Measurements from ENCODE around the gene MARCKS. TPM values are rescaled to one million over a fixed set of nuclear protein-coding genes. Genes with fewer than 3 reads are reported as not detected.

The MARCKS gene
- total RNA-seq, 4 donors from 2014 or later = 33.7 to 42.9 (median 36.7) TPM

GRCh38 chr6:113843500-113844073 lies 13.6 kb upstream of the MARCKS start:
- TF ChIP-seq CTCF (IDR thresholded peaks at IDR 0.05) (no peak), POLR2A (IDR thresholded peaks at IDR 0.05) (no peak)
- Histone ChIP-seq H3K9me3 (no peaks in the 10 kb centered on the region), H3K4me3 (no peak overlapping the region), H3K27ac (no peak overlapping the region), H3K36me3 (no peaks in the 10 kb centered on the region), H3K4me1 (no peaks in the 10 kb centered on the region), H3K27me3 (no peaks in the 10 kb centered on the region)
- no peak for DNase-seq

GRCh38 chr6:113846577-113846976 lies 10.6 kb upstream of the MARCKS start:
- DNase-seq = no peak
- TF ChIP-seq CTCF (IDR thresholded peaks at IDR 0.05) (no peak), POLR2A (IDR thresholded peaks at IDR 0.05) (no peak)
- H3K27me3 ChIP-seq = no peaks in the 10 kb centered on the region

GRCh38 chr6:113847447-113847846 lies 9.7 kb upstream of the MARCKS start:
- Histone ChIP-seq H3K4me3 (no peak overlapping the region), H3K4me1 (no peaks in the 10 kb centered on the region), H3K27me3 (no peaks in the 10 kb centered on the region), H3K9me3 (no peaks in the 10 kb centered on the region), H3K27ac (no peak overlapping the region), H3K36me3 (no peaks in the 10 kb centered on the region)
- TF ChIP-seq CTCF (IDR thresholded peaks at IDR 0.05) = no peak
- TF ChIP-seq POLR2A (IDR thresholded peaks at IDR 0.05) = no peak
- no peak for DNase-seq

More at GRCh38 chr6:113846577-113846976, 10.6 kb upstream of the MARCKS start:
- Histone ChIP-seq H3K36me3 (no peaks in the 10 kb centered on the region), H3K27ac (no peak overlapping the region), H3K4me3 (no peak overlapping the region), H3K9me3 (no peaks in the 10 kb centered on the region), H3K4me1 (no peaks in the 10 kb centered on the region)

GRCh38 chr6:113848280-113848679 lies 8.9 kb upstream of the MARCKS start:
- Histone ChIP-seq H3K27me3 (no peaks in the 10 kb centered on the region), H3K4me1 (no peaks in the 10 kb centered on the region), H3K9me3 (no peaks in the 10 kb centered on the region)

GRCh38 chr6:113848811-113849210 lies 8.3 kb upstream of the MARCKS start:
- H3K36me3 ChIP-seq = no peaks in the 10 kb centered on the region
- H3K27me3 ChIP-seq = no peaks in the 10 kb centered on the region
- no peak for DNase-seq

More at GRCh38 chr6:113848280-113848679, 8.9 kb upstream of the MARCKS start:
- no peaks in the 10 kb centered on the region for H3K36me3 ChIP-seq
- no peak overlapping the region for H3K27ac ChIP-seq
- H3K4me3 ChIP-seq = no peak overlapping the region
- no peak for DNase-seq
- TF ChIP-seq CTCF (IDR thresholded peaks at IDR 0.05) (no peak), POLR2A (IDR thresholded peaks at IDR 0.05) (no peak)

More at GRCh38 chr6:113848811-113849210, 8.3 kb upstream of the MARCKS start:
- Histone ChIP-seq H3K9me3 (no peaks in the 10 kb centered on the region), H3K4me3 (no peak overlapping the region), H3K27ac (no peak overlapping the region), H3K4me1 (no peaks in the 10 kb centered on the region)
- TF ChIP-seq CTCF (IDR thresholded peaks at IDR 0.05) (no peak), POLR2A (IDR thresholded peaks at IDR 0.05) (no peak)

Data from Peyer's patch (tissue), 4 donors.